H9 (cell line): ENCODE measurements around the gene ZG16. TPM values are rescaled to one million over a fixed set of nuclear protein-coding genes. Genes with fewer than 3 reads are reported as not detected.

Experiments used
- DNase-seq: peaks from one replicate; pipeline ENCODE4 v3.0.0-alpha.2; 2017
- H2AFZ ChIP-seq: one replicate; pipeline ENCODE4 v1.6.1; 2013; ENCODE audit warnings: mild to moderate bottlenecking, low read length, control low read depth, moderate library complexity
- H2AK5ac ChIP-seq: 2 replicates; pipeline ENCODE4 v1.6.1; 2013; ENCODE audit warnings: low read length, control low read depth, mixed read lengths; ENCODE audit not compliant: insufficient read length
- H2BK120ac ChIP-seq: one replicate; pipeline ENCODE4 v1.6.1; 2013; ENCODE audit warnings: low read depth, mild to moderate bottlenecking, low read length, control low read depth, inconsistent platforms; ENCODE audit not compliant: poor library complexity, severe bottlenecking
- H2BK12ac ChIP-seq: 2 replicates; pipeline ENCODE4 v1.6.1; 2013; ENCODE audit warnings: low read length, control low read depth, mixed read lengths, low read depth; ENCODE audit not compliant: insufficient read length
- H2BK15ac ChIP-seq: 2 replicates; pipeline ENCODE4 v1.6.1; 2013; ENCODE audit warnings: low read depth, low read length, control low read depth
- H2BK20ac ChIP-seq: one replicate; pipeline ENCODE4 v1.6.1; 2013; ENCODE audit warnings: low read depth, mild to moderate bottlenecking, low read length, control low read depth, inconsistent platforms; ENCODE audit not compliant: poor library complexity, severe bottlenecking
- H2BK5ac ChIP-seq: 2 replicates; pipeline ENCODE4 v1.6.1; 2013; ENCODE audit warnings: low read length, control low read depth, mixed read lengths; ENCODE audit not compliant: insufficient read length
- H3K14ac ChIP-seq: 2 replicates; pipeline ENCODE4 v1.6.1; 2013; ENCODE audit warnings: low read length, control low read depth; ENCODE audit not compliant: insufficient read depth
- H3K18ac ChIP-seq: 2 replicates; pipeline ENCODE4 v1.6.1; 2013; ENCODE audit warnings: low read depth, mild to moderate bottlenecking, mixed read lengths, low read length, control low read depth; ENCODE audit not compliant: insufficient read length
- H3K23ac ChIP-seq: 2 replicates; pipeline ENCODE4 v1.6.1; 2013; ENCODE audit warnings: low read length, control low read depth, mixed read lengths, low read depth; ENCODE audit not compliant: insufficient read length
- H3K23me2 ChIP-seq: 2 replicates; pipeline ENCODE4 v1.6.1; 2013; ENCODE audit warnings: low read depth, mild to moderate bottlenecking, mixed read lengths, low read length, control low read depth; ENCODE audit not compliant: insufficient read length, poor library complexity, severe bottlenecking
- H3K27ac ChIP-seq: 2 replicates; pipeline ENCODE4 v1.5.1; 2013; ENCODE audit warnings: low read length, control low read depth, mixed read lengths, low read depth; ENCODE audit not compliant: insufficient read length
- H3K27me3 ChIP-seq: 2 replicates; pipeline ENCODE4 v1.6.1; 2013; ENCODE audit warnings: low read length, control low read depth, inconsistent platforms; ENCODE audit not compliant: insufficient read depth
- H3K4ac ChIP-seq: 2 replicates; pipeline ENCODE4 v1.6.1; 2013; ENCODE audit warnings: low read depth, mild to moderate bottlenecking, control low read depth, inconsistent platforms, low read length, moderate library complexity
- H3K4me1 ChIP-seq: 2 replicates; pipeline ENCODE4 v1.6.1; 2013; ENCODE audit warnings: low read length, control low read depth, inconsistent platforms; ENCODE audit not compliant: insufficient read depth
- H3K4me2 ChIP-seq: 2 replicates; pipeline ENCODE4 v1.6.1; 2013; ENCODE audit warnings: low read length, control low read depth, mixed read lengths; ENCODE audit not compliant: insufficient read length, insufficient read depth
- H3K56ac ChIP-seq: 2 replicates; pipeline ENCODE4 v1.6.1; 2013; ENCODE audit warnings: low read depth, mild to moderate bottlenecking, mixed read lengths, low read length, control low read depth; ENCODE audit not compliant: insufficient read length
- H3K79me1 ChIP-seq: 2 replicates; pipeline ENCODE4 v1.6.1; 2013; ENCODE audit warnings: low read depth, mild to moderate bottlenecking, moderate library complexity, low read length, control low read depth, inconsistent platforms; ENCODE audit not compliant: insufficient read depth, poor library complexity, severe bottlenecking
- H3K79me2 ChIP-seq: 2 replicates; pipeline ENCODE4 v1.6.1; 2013; ENCODE audit warnings: low read length, control low read depth, inconsistent platforms; ENCODE audit not compliant: insufficient read depth
- H3K9ac ChIP-seq: 2 replicates; pipeline ENCODE4 v1.6.1; 2013; ENCODE audit warnings: low read length, control low read depth, mixed read lengths; ENCODE audit not compliant: insufficient read length; ENCODE audit errors: extremely low read depth
- H3K9me3 ChIP-seq: one replicate; pipeline ENCODE4 v1.6.1; 2013; ENCODE audit warnings: low read depth, low read length, inconsistent platforms; ENCODE audit not compliant: control insufficient read depth
- H3T11ph ChIP-seq: one replicate; pipeline ENCODE4 v1.6.1; 2013; ENCODE audit warnings: mild to moderate bottlenecking, low read length, control low read depth, inconsistent platforms
- H4K20me1 ChIP-seq: one replicate; pipeline ENCODE4 v1.6.1; 2013; ENCODE audit not compliant: control insufficient read depth, insufficient read length, insufficient read depth
- H4K5ac ChIP-seq: 2 replicates; pipeline ENCODE4 v1.6.1; 2013; ENCODE audit warnings: low read depth, mild to moderate bottlenecking, mixed read lengths, low read length, control low read depth; ENCODE audit not compliant: insufficient read length
- H4K8ac ChIP-seq: replicated peaks from 2 replicates; pipeline ENCODE4 v1.6.1; 2013; ENCODE audit warnings: low read length, control low read depth, mixed read lengths, low read depth; ENCODE audit not compliant: insufficient read length
- H4K91ac ChIP-seq: 2 replicates; pipeline ENCODE4 v1.6.1; 2013; ENCODE audit warnings: low read depth, mild to moderate bottlenecking, moderate library complexity, mixed read lengths, low read length, control low read depth; ENCODE audit not compliant: insufficient read length
- H3K27ac Mint-ChIP-seq, 3 experiments: 2 replicates in 2 of 3; 3 replicates in 1 of 3; pipeline ENCODE4 v1.8.0; 2020 to 2021; ENCODE audit warnings: mixed read lengths in 3 of 3, mild to moderate bottlenecking in 1 of 3, moderate library complexity in 1 of 3
- H3K27me3 Mint-ChIP-seq: 2 replicates; pipeline ENCODE4 v1.8.0; 2021; ENCODE audit warnings: low read depth, mild to moderate bottlenecking, moderate library complexity, mixed read lengths
- H3K36me3 Mint-ChIP-seq, 3 experiments: 2 replicates in 2 of 3; 3 replicates in 1 of 3; pipeline ENCODE4 v1.8.0; 2020 to 2021; ENCODE audit warnings: low read depth in 3 of 3, mixed read lengths in 3 of 3; ENCODE audit not compliant: insufficient read depth in 1 of 3
- H3K4me1 Mint-ChIP-seq, 2 experiments: 2 replicates each; pipeline ENCODE4 v1.8.0; 2020; ENCODE audit warnings: mixed read lengths in 2 of 2
- H3K4me3 Mint-ChIP-seq, 2 experiments: 2 replicates in 1 of 2; 3 replicates in 1 of 2; pipeline ENCODE4 v1.8.0; 2020 to 2021; ENCODE audit warnings: mild to moderate bottlenecking in 2 of 2, mixed read lengths in 2 of 2, moderate library complexity in 1 of 2
- H3K9me3 Mint-ChIP-seq, 2 experiments: 2 replicates in 1 of 2; 3 replicates in 1 of 2; pipeline ENCODE4 v1.8.0; 2020; ENCODE audit warnings: mild to moderate bottlenecking in 2 of 2, mixed read lengths in 2 of 2, moderate library complexity in 1 of 2
- WGBS: extraction: QIAGEN DNeasy Blood & Tissue Kit; methylation state at CpG from one replicate; pipeline ENCODE4 v1.1.7; 2013; ENCODE audit warnings: missing lambda C conversion rate, low lambda C conversion rate, mixed read lengths; ENCODE audit not compliant: insufficient read length; ENCODE audit errors: extremely low coverage; 5-methylcytosine and 5-hydroxymethylcytosine counted together
- total RNA-seq: library from RNA; stranded (reverse); gene quantifications from 2 replicates; pipeline ENCODE4 v1.2.1, GENCODE V29; 2021
- TF ChIP-seq, protein P1 (sequence below): fragments of 200-600 bp; sonication (generic); conservative IDR thresholded peaks from 3 replicates; pipeline ENCODE4 v1.8.0; 2021; ENCODE audit warnings: antibody characterized with exemption, mild to moderate bottlenecking

The ZG16 gene
- total RNA-seq, 1 experiment from 2014 or later: not detected

DNA sequence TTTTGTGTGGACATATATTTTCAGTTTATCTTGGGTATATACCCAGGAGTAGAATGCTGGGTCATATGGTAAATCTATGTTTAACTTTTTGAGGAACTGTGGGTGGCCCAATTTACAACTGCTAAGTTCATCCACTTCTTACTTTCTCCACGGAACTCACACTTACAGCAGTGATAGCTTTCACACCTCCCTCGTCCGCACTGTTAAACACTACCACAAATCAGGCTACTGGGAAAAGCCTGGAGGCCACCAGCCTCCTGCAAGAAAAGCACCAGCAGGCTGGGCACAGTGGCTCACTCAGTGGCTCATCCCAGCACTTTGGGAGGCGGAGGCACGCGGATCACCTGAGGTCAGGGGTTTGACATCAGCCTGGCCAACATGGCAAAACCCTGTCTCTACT is 14.7 kb upstream of the ZG16 start:
- no peaks in the 10 kb centered on the region for H3K79me1 ChIP-seq
- no peak overlapping the region for H4K8ac ChIP-seq
- no peaks in the 10 kb centered on the region; a peak in 1 of 5 replicates for H3K9me3 Mint-ChIP-seq
- TF ChIP-seq, protein P1, sequence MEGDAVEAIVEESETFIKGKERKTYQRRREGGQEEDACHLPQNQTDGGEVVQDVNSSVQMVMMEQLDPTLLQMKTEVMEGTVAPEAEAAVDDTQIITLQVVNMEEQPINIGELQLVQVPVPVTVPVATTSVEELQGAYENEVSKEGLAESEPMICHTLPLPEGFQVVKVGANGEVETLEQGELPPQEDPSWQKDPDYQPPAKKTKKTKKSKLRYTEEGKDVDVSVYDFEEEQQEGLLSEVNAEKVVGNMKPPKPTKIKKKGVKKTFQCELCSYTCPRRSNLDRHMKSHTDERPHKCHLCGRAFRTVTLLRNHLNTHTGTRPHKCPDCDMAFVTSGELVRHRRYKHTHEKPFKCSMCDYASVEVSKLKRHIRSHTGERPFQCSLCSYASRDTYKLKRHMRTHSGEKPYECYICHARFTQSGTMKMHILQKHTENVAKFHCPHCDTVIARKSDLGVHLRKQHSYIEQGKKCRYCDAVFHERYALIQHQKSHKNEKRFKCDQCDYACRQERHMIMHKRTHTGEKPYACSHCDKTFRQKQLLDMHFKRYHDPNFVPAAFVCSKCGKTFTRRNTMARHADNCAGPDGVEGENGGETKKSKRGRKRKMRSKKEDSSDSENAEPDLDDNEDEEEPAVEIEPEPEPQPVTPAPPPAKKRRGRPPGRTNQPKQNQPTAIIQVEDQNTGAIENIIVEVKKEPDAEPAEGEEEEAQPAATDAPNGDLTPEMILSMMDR: no peak
- no peak overlapping the region for H2BK15ac ChIP-seq
- H3K23ac ChIP-seq: no peak overlapping the region
- no peak overlapping the region for H3K14ac ChIP-seq
- no peak overlapping the region for H3K18ac ChIP-seq
- H3K56ac ChIP-seq: no peak overlapping the region
- peaks cover 3% of the 10 kb centered on the region for H3K27me3 Mint-ChIP-seq
- no peaks in the 10 kb centered on the region for H3K36me3 Mint-ChIP-seq
- no peaks in the 10 kb centered on the region for H3K4me1 ChIP-seq
- no peak overlapping the region for H3K4ac ChIP-seq
- no peak overlapping the region for H2BK12ac ChIP-seq
- no peak overlapping the region for H3K4me3 Mint-ChIP-seq
- no peak for DNase-seq
- H3K4me1 Mint-ChIP-seq: peaks cover 8 to 10% of the 10 kb centered on the region in 2 experiments; a peak in 2 of 4 replicates
- no peak overlapping the region for H2AFZ ChIP-seq
- no peak overlapping the region for H2BK5ac ChIP-seq
- no peaks in the 10 kb centered on the region for H3K23me2 ChIP-seq
- H4K5ac ChIP-seq: no peak overlapping the region
- H2BK20ac ChIP-seq: no peak overlapping the region
- H2BK120ac ChIP-seq: no peak overlapping the region
- H3K9ac ChIP-seq: no peak overlapping the region
- no peaks in the 10 kb centered on the region for H3K79me2 ChIP-seq
- H3K27ac Mint-ChIP-seq: no peak overlapping the region
- WGBS: no CpG with 5 or more reads among the region's 6 CpGs
- H4K91ac ChIP-seq: no peak overlapping the region
- H2AK5ac ChIP-seq: no peak overlapping the region
- H4K20me1 ChIP-seq: no peaks in the 10 kb centered on the region
- H3K4me2 ChIP-seq: no peak overlapping the region
- H3T11ph ChIP-seq: no peak overlapping the region
- no peaks in the 10 kb centered on the region for H3K27me3 ChIP-seq
- H3K9me3 ChIP-seq: no peaks in the 10 kb centered on the region
- no peak overlapping the region for H3K27ac ChIP-seq
